ENCODE measurements around the gene DSP.

DNA sequence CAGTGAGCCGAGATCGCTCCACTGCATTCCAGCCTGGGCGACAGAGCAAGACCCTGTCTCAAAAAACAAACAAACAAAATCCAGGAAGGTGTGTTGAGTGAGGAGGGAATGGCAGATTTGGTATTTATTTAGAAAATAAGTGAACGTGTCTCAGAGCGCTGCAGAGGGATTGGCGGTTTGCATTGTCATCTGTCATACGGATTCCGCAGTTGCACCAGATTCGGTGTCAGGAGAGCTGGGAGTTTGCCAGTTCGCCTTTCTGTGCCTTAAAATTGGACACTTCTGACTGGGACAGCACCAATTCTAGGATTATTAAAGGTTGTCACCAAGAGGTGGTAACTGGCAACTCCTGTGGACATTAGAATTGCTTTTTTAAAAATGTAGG is 49.4 kb downstream of the DSP start:
- TF ChIP-seq, protein P1, sequence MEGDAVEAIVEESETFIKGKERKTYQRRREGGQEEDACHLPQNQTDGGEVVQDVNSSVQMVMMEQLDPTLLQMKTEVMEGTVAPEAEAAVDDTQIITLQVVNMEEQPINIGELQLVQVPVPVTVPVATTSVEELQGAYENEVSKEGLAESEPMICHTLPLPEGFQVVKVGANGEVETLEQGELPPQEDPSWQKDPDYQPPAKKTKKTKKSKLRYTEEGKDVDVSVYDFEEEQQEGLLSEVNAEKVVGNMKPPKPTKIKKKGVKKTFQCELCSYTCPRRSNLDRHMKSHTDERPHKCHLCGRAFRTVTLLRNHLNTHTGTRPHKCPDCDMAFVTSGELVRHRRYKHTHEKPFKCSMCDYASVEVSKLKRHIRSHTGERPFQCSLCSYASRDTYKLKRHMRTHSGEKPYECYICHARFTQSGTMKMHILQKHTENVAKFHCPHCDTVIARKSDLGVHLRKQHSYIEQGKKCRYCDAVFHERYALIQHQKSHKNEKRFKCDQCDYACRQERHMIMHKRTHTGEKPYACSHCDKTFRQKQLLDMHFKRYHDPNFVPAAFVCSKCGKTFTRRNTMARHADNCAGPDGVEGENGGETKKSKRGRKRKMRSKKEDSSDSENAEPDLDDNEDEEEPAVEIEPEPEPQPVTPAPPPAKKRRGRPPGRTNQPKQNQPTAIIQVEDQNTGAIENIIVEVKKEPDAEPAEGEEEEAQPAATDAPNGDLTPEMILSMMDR (IDR thresholded peaks at IDR 0.05): no peak
- no peak for TF ChIP-seq EZH2 (IDR thresholded peaks at IDR 0.05)

Measured in neural progenitor cell (in vitro differentiated cells).